ENCODE measurements around the gene CHCHD6. TPM values are rescaled to one million over a fixed set of nuclear protein-coding genes. Genes with fewer than 3 reads are reported as not detected.

Gene CHCHD6
- polyA plus RNA-seq, 3 donors = 16.0 to 23.8 (median 21.9) TPM

GRCh38 chr3:126817781-126818180 lies 113.7 kb downstream of the CHCHD6 start:
- no peak for DNase-seq

- no peak for DNase-seq
Observed at GRCh38 chr3:126818400-126819095, 114.5 kb downstream of the CHCHD6 start.

- no peak for DNase-seq
Observed at GRCh38 chr3:126826693-126827092, 122.7 kb downstream of the CHCHD6 start.

GRCh38 chr3:126827121-126827520 lies 123.1 kb downstream of the CHCHD6 start:
- no peak for DNase-seq

- DNase-seq = no peak
Observed at GRCh38 chr3:126828306-126828705, 124.3 kb downstream of the CHCHD6 start.

GRCh38 chr3:126832933-126833332 lies 128.9 kb downstream of the CHCHD6 start:
- DNase-seq = no peak

- DNase-seq = no peak
Observed at GRCh38 chr3:126834596-126835471, 130.8 kb downstream of the CHCHD6 start.

- DNase-seq = no peak
Observed at GRCh38 chr3:126835472-126836219, 131.6 kb downstream of the CHCHD6 start.

- no peak for DNase-seq
Observed at GRCh38 chr3:126836220-126836860, 132.3 kb downstream of the CHCHD6 start.

GRCh38 chr3:126837773-126838172 lies 133.7 kb downstream of the CHCHD6 start:
- DNase-seq = no peak

- DNase-seq = no peak
Observed at GRCh38 chr3:126845920-126846715, 142.1 kb downstream of the CHCHD6 start.

GRCh38 chr3:126847061-126847460 lies 143.0 kb downstream of the CHCHD6 start:
- DNase-seq = no peak

GRCh38 chr3:126848991-126849390 lies 145.0 kb downstream of the CHCHD6 start:
- DNase-seq = no peak

GRCh38 chr3:126849768-126850167 lies 145.7 kb downstream of the CHCHD6 start:
- no peak for DNase-seq

GRCh38 chr3:126850370-126851085 lies 146.5 kb downstream of the CHCHD6 start:
- DNase-seq = peak; percentile 60

- no peak for DNase-seq
Observed at GRCh38 chr3:126851382-126851781, 147.3 kb downstream of the CHCHD6 start.

GRCh38 chr3:126851934-126852333 lies 147.9 kb downstream of the CHCHD6 start:
- DNase-seq = no peak

- DNase-seq = no peak
Observed at GRCh38 chr3:126852511-126852910, 148.5 kb downstream of the CHCHD6 start.

GRCh38 chr3:126854666-126855065 lies 150.6 kb downstream of the CHCHD6 start:
- no peak for DNase-seq

GRCh38 chr3:126855374-126855773 lies 151.3 kb downstream of the CHCHD6 start:
- DNase-seq = no peak
